Amniotic stem cell (primary cell): ENCODE measurements around the gene CNTNAP4.

Experiments used
- DNase-seq: peaks from one replicate; lab custom pipeline; 2025; lab: John Stamatoyannopoulos, UW

CNTNAP4 gene

DNA sequence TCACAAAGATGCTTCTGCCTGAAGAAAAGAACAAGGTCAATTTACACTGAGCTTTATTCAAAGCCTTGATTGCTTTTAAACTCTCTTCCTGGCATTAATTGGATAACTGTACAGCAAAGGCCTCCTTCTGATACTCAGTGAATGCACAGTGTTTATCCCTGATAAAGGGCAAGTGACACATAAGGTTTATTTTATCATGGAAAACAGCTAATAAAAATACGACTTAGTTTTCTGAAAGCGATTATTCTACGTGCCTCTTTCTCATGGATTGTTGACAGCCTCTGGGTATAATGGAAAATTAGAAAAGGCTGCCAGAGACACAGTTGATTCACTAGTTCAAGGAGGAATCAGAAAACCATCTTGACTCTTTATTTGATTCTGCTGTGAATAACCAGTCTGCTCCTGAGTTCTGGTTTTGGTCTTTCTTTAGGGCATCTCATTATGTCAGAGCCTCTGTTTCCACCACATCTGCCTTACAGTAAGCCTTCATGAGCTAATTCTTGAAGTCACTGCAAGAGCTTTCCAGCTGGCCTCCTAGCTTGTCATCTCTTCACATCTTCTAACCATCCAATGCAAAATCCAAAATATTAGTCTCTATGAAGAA, 212.9 kb downstream of the CNTNAP4 start:
- no peak for DNase-seq

DNA sequence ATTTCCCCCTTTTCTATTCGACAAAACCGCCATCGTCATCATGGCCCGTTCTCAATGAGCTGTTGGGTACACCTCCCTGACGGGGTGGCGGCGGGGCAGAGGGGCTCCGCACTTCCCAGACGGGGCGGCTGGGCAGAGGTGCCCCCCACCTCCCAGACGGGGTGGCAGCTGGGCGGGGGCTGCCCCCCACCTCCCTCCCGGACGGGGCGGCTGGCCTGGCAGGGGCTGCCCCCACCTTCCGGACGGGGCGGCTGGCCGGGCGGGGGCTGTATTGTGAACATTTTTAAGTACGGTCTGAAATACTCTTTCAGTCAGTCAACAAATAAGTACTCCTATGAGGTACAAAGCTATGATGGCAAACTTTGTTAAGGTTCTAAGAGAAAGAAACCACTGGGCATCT, 222.8 kb downstream of the CNTNAP4 start:
- no peak for DNase-seq

DNA sequence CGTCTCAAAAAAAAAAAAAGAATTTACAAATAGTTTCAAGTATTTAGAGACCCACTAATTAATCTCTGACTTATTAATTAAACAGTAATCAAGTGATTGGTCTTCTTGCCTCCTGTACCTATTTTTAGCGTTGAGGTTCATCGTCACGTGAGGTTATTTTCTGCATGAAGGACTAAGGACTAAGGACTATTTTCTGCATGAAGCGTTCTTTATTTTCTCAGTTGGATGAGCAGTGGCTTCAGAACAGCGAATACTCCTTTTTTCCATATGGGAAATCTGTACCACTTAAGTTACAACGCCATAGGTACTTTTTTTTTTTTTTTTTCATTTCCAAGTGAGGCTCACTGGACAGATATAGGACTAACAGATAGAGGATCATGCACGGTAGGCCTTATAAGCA, 224.9 kb downstream of the CNTNAP4 start:
- no peak for DNase-seq

DNA sequence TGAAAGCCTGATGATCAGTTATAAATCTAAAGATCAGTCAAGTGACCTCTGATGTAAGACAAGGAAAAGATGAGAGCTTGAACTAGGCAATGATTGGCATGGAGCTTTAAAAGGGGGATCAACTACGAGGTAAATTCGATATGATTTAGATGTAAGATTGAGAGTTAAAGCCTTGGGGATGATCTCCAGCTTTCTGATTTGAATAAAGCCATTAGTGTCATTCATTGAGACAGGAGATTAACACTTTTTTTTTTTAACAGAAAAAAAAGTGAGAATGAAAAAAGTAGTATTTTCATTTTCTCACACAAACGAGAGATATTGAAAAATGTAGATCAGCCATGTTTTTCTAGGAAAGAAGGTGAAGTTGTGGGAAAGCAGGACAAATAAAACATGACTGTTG, 225.4 kb downstream of the CNTNAP4 start:
- DNase-seq = no peak

DNA sequence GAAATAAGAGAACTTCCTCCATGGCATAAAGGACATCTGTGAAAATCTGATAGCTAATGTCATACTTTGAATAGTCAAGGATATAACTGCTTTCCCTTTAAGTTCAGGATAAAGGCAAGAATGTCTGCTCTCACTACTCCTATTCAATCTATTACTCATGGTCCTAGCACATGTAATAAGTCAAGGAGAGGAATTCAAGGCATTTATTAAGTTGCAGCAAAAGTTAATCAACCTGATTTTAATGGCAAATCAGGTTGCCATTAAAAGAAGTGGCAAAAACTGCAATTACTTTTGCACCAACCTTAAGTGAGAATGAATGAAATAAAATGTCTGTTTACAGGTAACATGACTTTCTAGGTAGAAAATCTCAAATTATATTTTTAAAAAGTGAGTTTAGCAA, 225.9 kb downstream of the CNTNAP4 start:
- no peak for DNase-seq

DNA sequence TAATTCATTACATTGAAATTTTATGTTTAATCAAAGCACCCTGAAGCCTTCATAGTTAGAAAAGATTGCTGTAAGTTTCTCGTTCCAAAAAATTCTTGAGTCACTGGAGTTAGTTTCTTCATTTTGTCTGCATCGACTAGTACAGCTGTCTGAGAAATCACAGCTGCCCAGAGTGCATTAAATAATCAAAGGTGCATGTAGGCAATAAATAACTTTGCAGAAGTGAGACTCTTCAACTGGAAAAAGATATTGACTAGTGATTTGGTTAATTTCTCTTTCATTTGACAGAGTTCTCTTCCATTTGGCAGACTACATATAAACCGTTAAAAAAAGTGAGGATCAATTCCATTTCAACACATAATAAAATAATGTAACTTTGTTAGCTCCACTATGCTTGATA, 234.0 kb downstream of the CNTNAP4 start:
- DNase-seq = no peak

DNA sequence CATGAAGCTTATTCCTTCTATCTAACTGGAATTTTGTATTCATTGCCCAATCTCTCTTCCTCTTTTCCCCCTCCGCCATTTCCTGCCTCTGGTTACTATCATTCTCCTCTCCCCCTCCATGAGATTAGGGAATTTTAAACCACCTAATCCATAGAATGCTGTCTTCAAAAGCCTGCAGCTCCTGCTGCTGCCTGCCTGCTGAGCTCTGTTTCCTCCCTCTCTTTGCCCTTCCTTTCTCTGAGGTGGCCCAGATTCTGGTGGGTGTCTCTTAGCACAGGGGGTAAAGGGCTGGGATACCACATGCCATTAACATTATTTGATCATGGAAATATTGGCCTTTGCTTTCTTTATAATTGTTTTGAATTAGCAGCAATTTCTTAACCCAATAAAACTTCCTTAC, 241.6 kb downstream of the CNTNAP4 start:
- no peak for DNase-seq

DNA sequence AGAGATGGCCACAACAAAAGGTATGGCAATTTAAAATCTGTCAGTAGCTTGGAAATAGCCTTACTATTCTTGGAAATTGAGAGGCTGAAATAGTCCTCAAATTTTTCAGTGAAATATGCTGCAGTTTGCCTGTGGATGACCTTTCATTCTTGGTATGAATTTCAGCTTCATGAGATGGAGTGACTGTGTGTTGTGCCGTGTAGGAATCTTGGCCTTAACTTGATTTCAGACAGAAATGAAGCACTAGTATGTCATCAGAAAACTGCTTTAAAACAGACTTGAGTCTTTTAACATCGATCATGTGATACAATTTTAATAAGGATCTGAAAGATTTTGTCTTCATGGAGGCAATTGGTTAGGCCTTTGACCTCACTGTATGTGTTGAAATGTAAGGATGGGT, 247.2 kb downstream of the CNTNAP4 start:
- DNase-seq = no peak

DNA sequence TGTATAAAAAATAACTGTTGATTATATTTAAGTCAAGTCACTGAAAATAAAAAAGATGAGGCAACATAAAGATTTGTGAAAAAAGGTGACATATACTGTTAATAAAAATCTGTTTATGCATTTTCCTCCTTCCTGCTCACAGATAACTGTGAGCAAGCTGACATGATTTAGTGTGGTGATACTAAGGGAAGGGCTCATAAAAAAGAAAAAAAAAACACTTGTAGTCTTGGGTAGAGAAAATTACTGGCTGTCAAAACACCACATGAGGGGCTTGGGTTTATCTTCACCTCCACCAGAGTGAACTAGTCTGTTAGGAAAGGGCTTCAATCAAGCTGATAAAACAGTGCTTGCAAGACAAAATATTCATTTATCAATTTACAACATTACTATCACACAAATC, 247.6 kb downstream of the CNTNAP4 start:
- no peak for DNase-seq

DNA sequence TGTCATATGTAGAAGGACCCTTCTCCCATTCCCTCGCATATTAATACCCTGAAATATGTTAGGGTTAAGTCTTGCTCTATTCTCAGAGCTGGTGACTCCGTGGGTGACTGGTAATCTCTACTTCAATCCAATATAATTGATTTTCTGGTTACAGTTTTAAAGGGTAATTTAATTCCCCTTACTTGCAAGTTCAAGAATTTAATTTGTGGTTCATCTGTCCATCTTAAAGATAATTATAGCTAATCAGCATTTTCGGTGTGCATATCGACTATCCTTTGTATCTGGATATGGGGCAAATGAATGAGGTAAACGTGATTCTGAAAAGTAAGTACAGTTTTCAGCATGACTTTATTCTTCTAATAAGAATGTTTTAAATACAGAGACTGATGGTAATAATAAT, 250.0 kb downstream of the CNTNAP4 start:
- no peak for DNase-seq

DNA sequence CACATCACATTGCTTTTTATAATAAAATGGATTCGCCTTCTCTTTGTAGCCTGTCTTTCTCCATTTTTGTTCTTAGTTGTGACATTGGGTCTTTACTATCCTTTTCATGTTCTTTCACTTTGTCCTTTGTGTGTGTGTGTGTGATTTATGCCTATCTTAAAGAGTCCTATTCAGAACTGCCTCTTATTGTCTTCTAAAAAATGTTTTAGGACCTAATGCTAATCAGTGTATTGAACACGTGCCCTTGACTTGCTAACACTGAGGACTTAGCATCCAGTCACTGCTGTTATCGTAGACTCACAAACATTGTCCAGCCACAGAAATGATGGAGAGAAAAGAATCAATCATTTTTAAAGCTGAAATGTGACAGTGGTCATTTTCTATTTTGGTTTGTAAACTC, 251.9 kb downstream of the CNTNAP4 start:
- DNase-seq = no peak

DNA sequence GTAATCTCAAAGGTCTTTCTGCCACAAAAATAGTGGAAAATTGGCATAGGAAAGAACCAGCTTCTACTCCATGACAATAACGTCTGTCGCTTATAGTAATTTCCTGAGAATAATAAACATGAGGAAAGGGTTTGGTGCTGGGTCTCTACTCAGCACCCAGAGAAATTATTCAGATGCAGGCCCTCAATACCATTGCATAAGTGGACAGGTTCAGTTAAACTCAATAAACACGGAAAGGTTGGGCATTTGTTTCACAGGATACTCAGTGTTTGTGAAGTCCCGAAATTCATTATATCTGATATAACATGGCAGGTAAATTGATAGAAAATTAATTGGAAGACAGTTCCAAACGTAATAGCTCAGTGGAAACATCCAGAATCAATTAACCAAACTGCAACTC, 254.0 kb downstream of the CNTNAP4 start:
- no peak for DNase-seq

DNA sequence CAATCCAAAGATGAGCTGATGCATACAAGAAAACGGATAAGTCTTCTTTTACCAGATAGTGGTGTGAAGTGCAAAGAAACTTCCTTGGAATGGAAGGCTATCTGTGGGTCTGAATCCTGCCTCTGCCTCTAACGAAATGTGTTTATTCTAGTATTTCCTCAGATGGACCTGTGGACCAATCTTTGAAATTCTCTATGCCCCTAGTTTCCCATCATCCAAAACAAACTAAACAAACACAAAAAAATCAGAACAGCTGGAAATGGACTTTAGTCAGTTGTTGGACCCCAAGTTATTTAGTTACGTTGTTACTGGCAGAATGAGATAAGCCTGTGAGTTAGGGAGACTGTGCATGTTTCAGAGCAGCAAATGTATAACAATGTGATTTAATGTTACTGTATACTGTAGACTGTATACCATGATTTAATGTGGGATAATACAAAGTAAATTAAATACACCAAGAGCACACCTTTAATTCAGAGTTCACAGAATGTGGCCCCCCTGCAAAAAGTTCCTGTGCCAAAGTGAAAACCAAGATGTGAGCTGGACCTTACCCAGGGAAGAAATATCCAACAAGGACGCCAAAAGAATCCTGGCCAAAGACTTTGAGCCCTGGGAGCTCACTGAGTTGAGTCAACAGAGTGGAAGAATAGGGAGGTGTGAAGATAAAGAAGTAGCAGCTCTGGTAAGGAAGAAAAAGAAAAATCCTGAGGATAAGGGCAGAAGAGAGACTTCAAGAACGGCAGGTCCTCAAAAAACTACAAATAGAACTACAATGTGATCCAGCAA, 255.2 kb downstream of the CNTNAP4 start:
- no peak for DNase-seq

DNA sequence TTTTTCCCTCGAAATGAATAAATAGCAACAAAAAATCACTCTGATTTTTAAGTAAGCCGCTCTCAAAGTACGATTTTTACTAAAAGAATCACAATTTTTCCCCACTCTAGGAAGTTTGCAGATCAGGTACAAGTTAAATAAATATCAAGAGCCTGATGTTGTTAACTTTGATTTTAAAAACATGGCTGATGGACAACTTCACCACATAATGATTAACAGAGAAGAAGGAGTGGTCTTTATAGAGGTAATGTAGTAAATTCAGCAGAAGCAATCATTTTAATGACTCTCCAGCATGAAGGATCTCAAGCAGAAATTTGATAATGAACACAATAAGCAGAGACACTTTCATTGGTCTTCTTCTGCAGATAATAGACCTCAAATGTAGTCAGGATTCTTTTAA, 262.4 kb downstream of the CNTNAP4 start:
- no peak for DNase-seq

DNA sequence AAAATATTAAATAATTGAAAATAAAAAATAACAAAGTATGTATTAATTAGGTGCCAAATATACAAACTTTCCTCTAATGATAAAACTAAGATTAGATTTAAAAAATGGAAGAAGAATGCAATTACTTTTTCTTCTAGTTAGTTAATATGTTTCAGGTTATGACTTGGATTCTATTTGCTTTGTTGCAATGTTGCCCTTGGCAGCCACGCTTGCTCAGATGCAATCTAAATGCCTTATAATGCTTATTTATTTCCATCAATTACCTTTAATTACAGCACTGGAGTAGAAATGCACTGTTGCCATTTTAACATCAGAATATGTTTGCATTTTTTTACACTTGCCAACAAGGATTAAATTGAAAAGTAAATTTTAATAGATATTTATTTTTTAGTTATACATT, 263.9 kb downstream of the CNTNAP4 start:
- DNase-seq = no peak

DNA sequence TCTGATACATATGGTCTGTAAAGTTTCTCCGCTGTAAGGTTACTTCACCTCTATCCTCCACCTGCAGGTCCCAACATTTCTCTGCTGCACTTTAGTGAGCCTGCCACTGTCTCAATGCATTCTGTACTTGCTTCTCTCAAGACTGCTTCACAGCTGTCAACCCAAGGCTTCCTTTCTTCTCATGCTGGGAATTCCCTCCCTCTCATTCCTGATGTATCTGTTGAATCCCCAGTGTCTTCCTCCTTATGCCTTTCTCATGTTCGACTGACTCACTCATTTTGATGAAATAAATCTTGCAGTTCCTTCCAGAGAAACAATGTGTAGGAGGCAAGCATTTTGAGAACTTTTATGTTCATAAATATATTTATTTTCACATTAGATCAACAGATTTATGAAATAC, 288.3 kb downstream of the CNTNAP4 start:
- DNase-seq = no peak

DNA sequence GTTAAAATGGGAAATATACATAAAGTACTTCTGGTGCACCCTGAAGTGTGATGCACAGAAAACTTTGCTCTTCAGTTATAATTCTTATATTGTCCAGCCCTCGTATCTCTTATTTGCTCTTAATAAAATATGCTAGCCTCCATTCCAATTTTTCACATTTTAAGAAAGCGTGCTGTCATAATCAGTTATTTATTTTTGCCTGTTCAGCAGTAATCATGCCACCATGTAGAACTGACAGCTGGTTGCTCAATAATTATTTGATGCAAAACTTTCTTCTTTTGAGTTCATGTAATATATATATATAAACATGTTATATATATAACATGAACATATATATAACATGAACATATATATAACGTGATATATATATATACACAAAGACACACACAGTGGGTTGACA, 294.6 kb downstream of the CNTNAP4 start:
- no peak for DNase-seq

DNA sequence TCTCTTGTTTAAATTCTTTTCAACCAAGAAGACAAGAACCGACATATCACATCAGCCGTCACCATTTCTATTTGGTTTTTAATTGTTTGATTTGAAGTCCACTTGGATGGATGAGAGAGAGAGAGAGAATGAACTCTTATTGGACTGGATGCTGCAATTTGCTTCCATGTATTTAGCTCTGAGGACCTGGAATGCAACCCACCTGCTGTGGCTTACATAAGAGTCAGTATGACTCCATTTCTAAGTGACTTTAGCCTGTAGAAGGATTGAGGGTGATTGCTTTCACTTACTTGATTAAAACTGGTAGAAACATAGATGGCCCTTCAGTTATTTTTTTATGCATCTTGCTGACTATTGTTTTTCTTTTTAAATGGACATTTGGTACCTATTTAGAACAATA, 296.1 kb downstream of the CNTNAP4 start:
- DNase-seq = no peak

DNA sequence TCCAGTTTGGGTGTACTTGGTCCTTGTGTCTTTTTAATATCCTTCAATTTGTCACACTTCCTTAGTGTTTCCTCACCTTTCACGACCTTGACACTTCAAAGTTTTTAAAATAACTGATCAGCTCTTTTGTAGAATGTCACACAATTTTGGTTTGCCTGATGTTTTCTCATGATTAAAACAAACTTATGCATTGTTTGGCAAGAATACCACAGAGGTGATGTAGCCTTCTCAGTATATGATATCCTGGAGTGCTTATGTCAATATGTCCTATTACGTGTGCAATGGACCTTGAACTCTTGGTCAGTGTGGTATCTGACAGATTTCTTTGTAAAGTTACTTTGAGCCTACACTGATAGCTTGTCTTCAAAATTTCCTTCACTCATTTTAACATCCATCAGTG, 297.4 kb downstream of the CNTNAP4 start:
- no peak for DNase-seq

DNA sequence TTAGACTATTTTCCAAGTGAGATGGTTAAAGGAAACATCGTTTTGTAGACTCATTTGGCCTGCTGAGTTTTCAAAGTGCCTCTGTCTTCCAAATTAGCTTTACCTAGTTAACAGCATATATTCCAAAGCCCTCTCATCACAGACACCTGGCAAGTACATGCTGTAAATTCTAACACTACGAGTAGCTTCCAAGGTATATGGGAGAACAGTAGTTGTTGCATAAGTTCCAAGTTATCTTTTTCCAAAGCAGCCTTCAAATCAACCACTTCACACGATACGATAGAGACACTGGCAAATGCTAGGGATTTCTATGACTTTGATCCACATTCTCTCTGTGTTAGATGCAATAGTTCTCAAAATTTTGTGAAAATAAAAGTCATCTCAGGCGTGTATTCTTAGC, 299.3 kb downstream of the CNTNAP4 start:
- no peak for DNase-seq

DNA sequence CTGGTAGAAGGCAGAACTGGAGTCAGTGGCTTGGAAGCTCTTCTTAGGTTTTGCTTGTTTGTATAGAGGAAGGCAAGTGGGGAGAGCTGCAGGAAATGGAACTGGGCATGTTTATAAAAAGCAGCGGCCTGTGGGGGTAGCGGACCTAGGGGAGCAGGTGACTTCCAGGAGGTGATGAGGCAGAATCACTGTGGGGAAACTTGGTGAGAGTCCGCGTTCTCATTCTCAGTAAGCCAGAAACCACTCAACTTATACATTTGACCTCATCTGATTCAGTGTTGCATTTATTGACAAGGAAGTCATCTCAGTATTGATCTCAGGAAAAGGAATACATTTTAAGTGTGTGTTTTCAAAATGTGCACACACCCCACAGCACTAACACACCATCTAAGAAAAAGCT, 299.8 kb downstream of the CNTNAP4 start:
- DNase-seq = no peak

DNA sequence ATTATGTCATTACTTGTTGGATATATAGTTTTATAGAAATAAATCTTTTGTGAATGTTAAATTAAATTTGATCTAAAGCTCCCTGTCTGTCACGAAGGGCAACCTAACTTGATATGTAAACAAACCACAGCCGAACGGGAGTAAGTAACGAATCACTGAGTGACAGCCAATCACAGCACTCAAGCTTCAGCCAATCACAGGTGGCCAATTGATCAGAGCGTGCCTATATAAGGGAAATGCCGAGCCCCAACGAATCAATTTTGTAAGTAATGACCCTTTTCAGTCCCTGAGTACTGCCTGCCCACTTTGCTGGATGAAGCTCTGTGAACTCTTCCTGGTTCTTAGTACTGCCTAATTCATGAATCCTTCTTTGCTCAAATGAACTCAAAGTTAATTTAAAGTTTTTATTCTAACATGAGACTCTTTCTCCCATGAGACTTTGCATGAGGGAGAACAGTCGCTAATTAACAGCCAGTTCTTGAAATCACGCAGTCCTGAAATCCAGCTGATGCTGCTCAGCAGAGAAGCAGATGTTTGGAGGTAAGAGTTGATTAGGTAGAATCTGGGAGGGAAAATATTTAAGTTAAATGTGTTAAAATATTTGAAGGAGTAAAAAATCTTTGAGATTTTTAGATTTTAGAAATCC, 302.2 kb downstream of the CNTNAP4 start:
- DNase-seq = no peak

DNA sequence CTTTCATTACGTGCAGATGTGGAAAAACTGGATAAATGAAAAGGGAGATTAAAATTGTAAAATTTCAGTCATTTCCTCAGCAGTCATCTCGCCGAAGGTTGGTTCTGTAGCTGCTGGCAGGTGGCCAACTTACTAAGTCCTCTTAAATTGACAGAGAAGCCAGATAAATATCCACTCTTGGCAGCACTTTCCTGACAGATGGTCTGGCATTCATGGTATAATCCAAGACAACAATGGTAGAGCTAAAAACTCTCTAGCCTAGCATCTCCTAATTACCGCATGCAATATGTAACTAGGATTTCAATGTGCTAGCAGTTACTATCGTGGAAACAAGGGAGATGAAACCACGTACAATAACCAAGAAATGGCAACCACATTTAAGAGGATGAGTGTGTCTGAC, 306.3 kb downstream of the CNTNAP4 start:
- DNase-seq = no peak

DNA sequence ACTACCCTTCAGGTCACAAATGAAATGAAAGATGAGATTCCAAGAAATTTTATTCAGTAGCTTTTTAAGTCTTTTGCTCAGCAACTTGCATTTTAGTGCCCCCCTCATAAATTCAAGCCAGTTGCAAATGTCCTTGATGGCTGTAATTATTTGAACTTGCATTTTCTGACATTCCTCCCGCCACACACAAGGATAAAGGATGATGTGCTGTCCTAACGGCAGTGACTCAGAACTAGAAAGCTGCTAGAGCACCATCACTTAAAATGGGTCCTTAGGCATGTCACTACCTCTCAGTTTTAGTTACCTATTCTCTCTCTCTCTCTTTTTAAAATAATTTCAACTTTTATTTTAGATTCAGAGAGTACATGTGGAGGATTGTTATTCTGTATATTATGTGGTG, 306.7 kb downstream of the CNTNAP4 start:
- no peak for DNase-seq
